Stimulated activated CD8-positive, alpha-beta memory T cell treated with anti-CD3 and anti-CD28 coated beads, Interleukin-4, amount 100 ng/mL, for 4 hours (primary cell): ENCODE data around the gene EFNB1.

Experiments
- DNase-seq, 2 donors: peaks; one replicate each; pipeline ENCODE4 v3.0.0-alpha.2; 2020; ENCODE audit warnings: low read depth in 2 of 2, low spot score in 1 of 2

EFNB1 gene

GRCh38 chrX:68827256-68827655 is 1.6 kb upstream of the EFNB1 start:
- no peak for DNase-seq

GRCh38 chrX:68827848-68828624 is 785 bp upstream of the EFNB1 start:
- DNase-seq = peak; percentile 53 to 67

GRCh38 chrX:68829582-68830418 is 979 bp downstream of the EFNB1 start:
- DNase-seq = no peak

GRCh38 chrX:68830419-68831404 is 1.9 kb downstream of the EFNB1 start:
- DNase-seq = no peak

GRCh38 chrX:68831405-68832100 is 2.7 kb downstream of the EFNB1 start:
- DNase-seq = no peak

GRCh38 chrX:68832101-68832416 is 3.2 kb downstream of the EFNB1 start:
- no peak for DNase-seq

GRCh38 chrX:68832516-68833447 is 4.0 kb downstream of the EFNB1 start:
- DNase-seq = no peak

GRCh38 chrX:68833448-68833805 is 4.6 kb downstream of the EFNB1 start:
- no peak for DNase-seq

- no peak for DNase-seq
These were observed 5.1 kb downstream of the EFNB1 start for GRCh38 chrX:68833855-68834331.

GRCh38 chrX:68834371-68835103 is 5.7 kb downstream of the EFNB1 start:
- no peak for DNase-seq

- no peak for DNase-seq
These were observed 6.3 kb downstream of the EFNB1 start for GRCh38 chrX:68835104-68835442.

- DNase-seq = no peak
These were observed 6.6 kb downstream of the EFNB1 start for GRCh38 chrX:68835468-68835867.

GRCh38 chrX:68837119-68837518 is 8.3 kb downstream of the EFNB1 start:
- no peak for DNase-seq

- DNase-seq = no peak
These were observed 9.7 kb downstream of the EFNB1 start for GRCh38 chrX:68838571-68838910.

- no peak for DNase-seq
These were observed 10.9 kb downstream of the EFNB1 start for GRCh38 chrX:68839771-68840170.

- DNase-seq = no peak
These were observed 11.4 kb downstream of the EFNB1 start for GRCh38 chrX:68840256-68840655.

GRCh38 chrX:68841251-68842049 is 12.6 kb downstream of the EFNB1 start:
- DNase-seq = no peak

- DNase-seq = no peak
These were observed 13.5 kb downstream of the EFNB1 start for GRCh38 chrX:68842351-68842750.
